DOHH2 (cell line): ENCODE measurements around the gene GNA14.

Experiments used
- H3F3A ChIP-seq: fragments of 200-600 bp; sonication (generic), shearing (Covaris generic); 2 replicates; pipeline ENCODE4 v1.6.0; 2016; ENCODE audit warnings: antibody characterized with exemption, mild to moderate bottlenecking; ENCODE audit not compliant: control insufficient read depth, insufficient read depth
- H3K27ac ChIP-seq: fragments of 200-600 bp; sonication (generic); 2 replicates; pipeline ENCODE4 v1.5.1; 2014; ENCODE audit warnings: low read depth, mild to moderate bottlenecking, low read length, moderate library complexity
- H3K27me3 ChIP-seq: fragments of 200-600 bp; sonication (generic); 2 replicates; pipeline ENCODE4 v1.6.1; 2014; ENCODE audit warnings: mild to moderate bottlenecking, low read length, mixed read lengths; ENCODE audit not compliant: control insufficient read depth
- H3K36me3 ChIP-seq: fragments of 200-600 bp; sonication (generic); 2 replicates; pipeline ENCODE4 v1.6.1; 2014; ENCODE audit warnings: mild to moderate bottlenecking, low read length, moderate library complexity, mixed read lengths; ENCODE audit not compliant: control insufficient read depth
- H3K4me1 ChIP-seq: fragments of 200-600 bp; sonication (generic); 2 replicates; pipeline ENCODE4 v1.6.1; 2014; ENCODE audit warnings: mild to moderate bottlenecking, low read length, mixed read lengths; ENCODE audit not compliant: control insufficient read depth
- H3K4me2 ChIP-seq: fragments of 200-600 bp; sonication (generic); 2 replicates; pipeline ENCODE4 v1.6.0; 2014; ENCODE audit warnings: mild to moderate bottlenecking, low read length, moderate library complexity
- H3K4me3 ChIP-seq: fragments of 200-600 bp; sonication (generic); 2 replicates; pipeline ENCODE4 v1.5.1; 2014; ENCODE audit warnings: mild to moderate bottlenecking, low read length, mixed read lengths
- H3K79me2 ChIP-seq: fragments of 200-600 bp; sonication (generic); 2 replicates; pipeline ENCODE4 v1.6.1; 2014; ENCODE audit warnings: mild to moderate bottlenecking, low read length, mixed read lengths; ENCODE audit not compliant: control insufficient read depth
- H3K9me2 ChIP-seq: fragments of 200-600 bp; sonication (generic); replicated peaks from 2 replicates; pipeline ENCODE4 v1.6.1; 2014; ENCODE audit warnings: mild to moderate bottlenecking, low read length, mixed read lengths; ENCODE audit not compliant: control insufficient read depth
- H3K9me3 ChIP-seq: fragments of 200-600 bp; sonication (generic); 2 replicates; pipeline ENCODE4 v1.6.1; 2014; ENCODE audit warnings: antibody characterized with exemption, low read length, mixed read lengths; ENCODE audit not compliant: control insufficient read depth, insufficient read depth
- H4K20me1 ChIP-seq: fragments of 200-600 bp; sonication (generic); 2 replicates; pipeline ENCODE4 v1.6.0; 2014; ENCODE audit warnings: low read depth, mild to moderate bottlenecking, antibody characterized with exemption, low read length, moderate library complexity; ENCODE audit not compliant: control insufficient read depth, insufficient read depth
- EZH2phosphoT487 ChIP-seq: fragments of 200-600 bp; sonication (generic); IDR thresholded peaks from 2 replicates; pipeline ENCODE4 v1.6.1; 2017; ENCODE audit warnings: borderline replicate concordance, mild to moderate bottlenecking, antibody characterized with exemption, low read length, moderate library complexity, mixed read lengths
- TF ChIP-seq, protein P1 (sequence below): fragments of 200-600 bp; sonication (generic); IDR thresholded peaks from one replicate; pipeline ENCODE4 v1.5.1; 2014; ENCODE audit warnings: antibody characterized with exemption, mild to moderate bottlenecking, low read depth, low read length; ENCODE audit not compliant: poor library complexity, severe bottlenecking

GNA14 gene

DNA sequence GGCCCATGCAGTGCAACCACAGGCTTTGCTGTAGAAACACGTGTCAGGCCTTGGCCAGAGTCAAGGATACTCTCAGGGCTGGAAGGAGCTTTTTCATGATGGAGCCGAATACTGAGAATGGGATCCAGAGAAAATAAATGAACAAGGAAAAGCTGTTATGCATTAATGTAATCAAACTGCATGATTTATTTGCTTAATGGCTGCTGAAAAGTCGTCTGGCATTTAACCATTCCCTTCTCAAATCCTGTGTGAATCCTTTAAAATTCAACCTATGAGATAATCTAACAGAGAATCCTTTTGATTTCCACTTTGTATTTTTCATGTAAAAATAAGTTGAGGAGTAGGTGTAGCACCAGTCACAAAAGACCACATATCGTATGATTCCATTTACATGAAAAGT, 24.1 kb upstream of the GNA14 start:
- Histone ChIP-seq H3K27me3 (no peaks in the 10 kb centered on the region), H3K9me2 (no peaks in the 10 kb centered on the region), H3K36me3 (no peaks in the 10 kb centered on the region), H4K20me1 (no peaks in the 10 kb centered on the region), H3K4me1 (no peaks in the 10 kb centered on the region), H3K4me3 (no peak overlapping the region), H3F3A (no peaks in the 10 kb centered on the region), H3K27ac (no peak overlapping the region), H3K79me2 (no peaks in the 10 kb centered on the region), H3K4me2 (no peak overlapping the region), H3K9me3 (no peaks in the 10 kb centered on the region)
- TF ChIP-seq, protein P1, sequence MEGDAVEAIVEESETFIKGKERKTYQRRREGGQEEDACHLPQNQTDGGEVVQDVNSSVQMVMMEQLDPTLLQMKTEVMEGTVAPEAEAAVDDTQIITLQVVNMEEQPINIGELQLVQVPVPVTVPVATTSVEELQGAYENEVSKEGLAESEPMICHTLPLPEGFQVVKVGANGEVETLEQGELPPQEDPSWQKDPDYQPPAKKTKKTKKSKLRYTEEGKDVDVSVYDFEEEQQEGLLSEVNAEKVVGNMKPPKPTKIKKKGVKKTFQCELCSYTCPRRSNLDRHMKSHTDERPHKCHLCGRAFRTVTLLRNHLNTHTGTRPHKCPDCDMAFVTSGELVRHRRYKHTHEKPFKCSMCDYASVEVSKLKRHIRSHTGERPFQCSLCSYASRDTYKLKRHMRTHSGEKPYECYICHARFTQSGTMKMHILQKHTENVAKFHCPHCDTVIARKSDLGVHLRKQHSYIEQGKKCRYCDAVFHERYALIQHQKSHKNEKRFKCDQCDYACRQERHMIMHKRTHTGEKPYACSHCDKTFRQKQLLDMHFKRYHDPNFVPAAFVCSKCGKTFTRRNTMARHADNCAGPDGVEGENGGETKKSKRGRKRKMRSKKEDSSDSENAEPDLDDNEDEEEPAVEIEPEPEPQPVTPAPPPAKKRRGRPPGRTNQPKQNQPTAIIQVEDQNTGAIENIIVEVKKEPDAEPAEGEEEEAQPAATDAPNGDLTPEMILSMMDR: no peak
- TF ChIP-seq EZH2phosphoT487: no peak

DNA sequence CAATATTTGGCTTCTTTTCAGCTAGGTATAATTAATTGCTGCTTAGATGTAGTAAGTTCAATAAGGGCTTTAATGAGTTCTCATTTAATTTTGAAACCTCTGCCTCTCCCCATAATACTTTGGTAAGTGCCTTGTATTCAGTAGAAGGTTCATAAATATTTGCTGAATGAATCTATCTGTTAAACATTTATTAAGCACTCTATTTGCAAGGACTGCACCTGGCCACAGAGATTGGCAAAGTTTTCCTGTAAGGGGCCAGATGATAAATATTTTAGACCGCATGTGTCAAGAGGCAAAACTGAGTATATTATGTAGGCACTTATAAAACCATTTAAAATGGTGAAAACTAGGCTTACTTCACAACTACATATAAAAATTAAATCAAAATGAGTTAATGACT, 19.0 kb upstream of the GNA14 start:
- no peaks in the 10 kb centered on the region for H3F3A ChIP-seq
- no peak overlapping the region for H3K27ac ChIP-seq
- TF ChIP-seq EZH2phosphoT487: no peak
- TF ChIP-seq, protein P1: no peak
- no peaks in the 10 kb centered on the region for H3K79me2 ChIP-seq
- no peaks in the 10 kb centered on the region for H3K36me3 ChIP-seq
- no peaks in the 10 kb centered on the region for H3K27me3 ChIP-seq
- no peaks in the 10 kb centered on the region for H3K4me1 ChIP-seq
- no peaks in the 10 kb centered on the region for H3K9me3 ChIP-seq
- no peak overlapping the region for H3K4me2 ChIP-seq
- no peaks in the 10 kb centered on the region for H3K9me2 ChIP-seq
- no peak overlapping the region for H3K4me3 ChIP-seq
- H4K20me1 ChIP-seq: no peaks in the 10 kb centered on the region

DNA sequence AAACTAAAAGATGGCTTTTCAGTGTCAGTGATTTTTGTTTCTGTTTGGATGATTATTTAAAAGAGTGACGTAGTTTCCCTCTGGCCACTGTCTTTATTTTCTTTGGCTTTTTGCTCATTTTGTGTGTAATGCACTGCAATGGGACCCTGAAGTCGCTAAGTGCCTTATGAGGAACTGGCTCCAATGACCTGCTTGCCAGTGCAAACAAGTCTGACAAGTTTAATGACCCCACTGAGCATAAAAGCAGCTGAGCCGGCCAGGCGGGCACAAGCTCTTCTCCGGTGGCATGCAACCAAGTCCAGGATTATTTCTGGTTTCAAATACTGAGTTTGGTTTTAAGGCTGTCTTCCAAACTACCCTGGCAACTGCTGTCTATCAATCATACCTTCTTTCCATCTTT, 15.6 kb upstream of the GNA14 start:
- Histone ChIP-seq H3K36me3 (no peaks in the 10 kb centered on the region), H4K20me1 (no peaks in the 10 kb centered on the region), H3K9me3 (no peaks in the 10 kb centered on the region), H3K27me3 (no peaks in the 10 kb centered on the region), H3K79me2 (no peaks in the 10 kb centered on the region), H3F3A (no peaks in the 10 kb centered on the region), H3K4me1 (no peaks in the 10 kb centered on the region), H3K9me2 (no peaks in the 10 kb centered on the region), H3K4me2 (no peak overlapping the region), H3K4me3 (no peak overlapping the region), H3K27ac (no peak overlapping the region)
- TF ChIP-seq EZH2phosphoT487: no peak
- TF ChIP-seq, protein P1: no peak
